Liver (tissue), 3 donors: ENCODE results near the gene FBXL15.

Experiments used
- CTCF ChIP-seq: fragments of 150-350 bp; IDR thresholded peaks from 2 replicates; pipeline ENCODE4 v1.5.1; 2017; ENCODE audit warnings: improper control_type of control experiment, low read depth, low read length; ENCODE audit not compliant: missing input control
- EGR1 ChIP-seq, 2 donors: IDR thresholded peaks; 2 replicates each; pipeline ENCODE4 v1.6.1; 2016 to 2018; ENCODE audit warnings: antibody characterized with exemption in 2 of 2, low read depth in 2 of 2
- FOXA1 ChIP-seq: IDR thresholded peaks from 2 replicates; pipeline ENCODE4 v1.6.1; 2016; ENCODE audit warnings: antibody characterized with exemption
- GABPA ChIP-seq, 2 donors: IDR thresholded peaks in 1 of 2; conservative IDR thresholded peaks in 1 of 2; 2 replicates each; pipeline ENCODE4 v1.6.1; 2016; ENCODE audit warnings: antibody characterized with exemption in 2 of 2, mild to moderate bottlenecking in 1 of 2, moderate library complexity in 1 of 2
- JUND ChIP-seq, 2 donors: IDR thresholded peaks; 2 replicates each; pipeline ENCODE4 v1.6.1; 2016; ENCODE audit warnings: antibody characterized with exemption in 2 of 2
- MAX ChIP-seq: IDR thresholded peaks from 2 replicates; pipeline ENCODE4 v1.6.1; 2016; ENCODE audit warnings: antibody characterized with exemption
- NR2F2 ChIP-seq: IDR thresholded peaks from 2 replicates; pipeline ENCODE4 v1.6.1; 2016; ENCODE audit warnings: antibody characterized with exemption
- REST ChIP-seq: IDR thresholded peaks from 2 replicates; pipeline ENCODE4 v1.6.1; 2016; ENCODE audit warnings: antibody characterized with exemption, mild to moderate bottlenecking
- SP1 ChIP-seq: IDR thresholded peaks from 2 replicates; pipeline ENCODE4 v1.6.1; 2018; ENCODE audit warnings: antibody characterized with exemption, mild to moderate bottlenecking
- TAF1 ChIP-seq: conservative IDR thresholded peaks from 2 replicates; pipeline ENCODE4 v1.6.1; 2016; ENCODE audit warnings: antibody characterized with exemption, mild to moderate bottlenecking
- YY1 ChIP-seq: IDR thresholded peaks from 2 replicates; pipeline ENCODE4 v1.6.1; 2016; ENCODE audit warnings: antibody characterized with exemption, mild to moderate bottlenecking
- ZBTB33 ChIP-seq: IDR thresholded peaks from 2 replicates; pipeline ENCODE4 v1.6.1; 2016; ENCODE audit warnings: antibody characterized with exemption
- donor health status: healthy.
- donor health status: healthy.

GRCh38 chr10:102405632-102406031 lies 15.0 kb upstream of the FBXL15 start:
- TF ChIP-seq TAF1: no peak
- TF ChIP-seq CTCF: no peak
- no peak for TF ChIP-seq MAX
- TF ChIP-seq FOXA1: no peak
- no peak for TF ChIP-seq JUND (IDR thresholded peaks at IDR 0.05)
- no peak for TF ChIP-seq REST
- no peak for TF ChIP-seq GABPA (IDR thresholded peaks at IDR 0.05 in 1 of 2, conservative IDR thresholded peaks at IDR 0.05 in 1 of 2)
- no peak for TF ChIP-seq EGR1 (IDR thresholded peaks at IDR 0.05; ENCODE audit: low read depth in 2 of 2)
- no peak for TF ChIP-seq SP1
- TF ChIP-seq ZBTB33: no peak
- TF ChIP-seq YY1: no peak
- TF ChIP-seq NR2F2: no peak
